ENCODE results near the gene ABCB11. TPM values are rescaled to one million over a fixed set of nuclear protein-coding genes. Genes with fewer than 3 reads are reported as not detected.

ABCB11 gene
- total and polyA plus RNA-seq, 10 donors = 0.03 to 0.32 (median 0.12) TPM; not detected in 3

GRCh38 chr2:169010633-169011460, 20.3 kb downstream of the ABCB11 start:
- Histone ChIP-seq H3K27ac (no peak overlapping the region), H3K36me3 (no peaks in the 10 kb centered on the region), H3K9me3 (no peaks in the 10 kb centered on the region), H3K4me1 (peaks cover 0 to 5% (median 0%) of the 10 kb centered on the region in 6 donors), H3K4me3 (no peak overlapping the region), H3K27me3 (replicated peaks in 1 of 7) (peaks cover 0 to 5% (median 0%) of the 10 kb centered on the region in 7 donors)
- DNase-seq = no peak
- intact Hi-C loops (cut with DNase I; ENCODE audit: low total_unique reads) = no loop called here
- TF ChIP-seq POLR2A (IDR thresholded peaks at IDR 0.05) (no peak), POLR2AphosphoS5 (IDR thresholded peaks at IDR 0.05) (no peak), CTCF (IDR thresholded peaks at IDR 0.05 in 8 of 11, conservative IDR thresholded peaks at IDR 0.05 in 3 of 11) (no peak)
- WGBS, 5 donors = 77 to 85% (median 82%) methylated on average over 8 of the region's 8 CpGs

GRCh38 chr2:169009865-169010579, 21.1 kb downstream of the ABCB11 start:
- intact Hi-C loops (cut with DNase I; ENCODE audit: low total_unique reads) = no loop called here
- H3K4me1 ChIP-seq = peaks cover 0 to 5% (median 0%) of the 10 kb centered on the region in 6 donors
- H3K4me3 ChIP-seq = no peak overlapping the region
- WGBS, 5 donors = 37 to 54% (median 42%) methylated on average over 3 of the region's 3 CpGs
- H3K36me3 ChIP-seq = no peaks in the 10 kb centered on the region
- no peaks in the 10 kb centered on the region for H3K9me3 ChIP-seq
- no peak for TF ChIP-seq POLR2A (IDR thresholded peaks at IDR 0.05)
- TF ChIP-seq POLR2AphosphoS5 (IDR thresholded peaks at IDR 0.05) = no peak
- no peak for TF ChIP-seq CTCF (IDR thresholded peaks at IDR 0.05 in 8 of 11, conservative IDR thresholded peaks at IDR 0.05 in 3 of 11)
- H3K27me3 ChIP-seq (replicated peaks in 1 of 7) = peaks cover 0 to 5% (median 0%) of the 10 kb centered on the region in 7 donors
- no peak overlapping the region for H3K27ac ChIP-seq
- DNase-seq = no peak

GRCh38 chr2:169007941-169008340, 23.2 kb downstream of the ABCB11 start:
- TF ChIP-seq POLR2AphosphoS5 (IDR thresholded peaks at IDR 0.05) (no peak), CTCF (IDR thresholded peaks at IDR 0.05 in 8 of 11, conservative IDR thresholded peaks at IDR 0.05 in 3 of 11) (no peak), POLR2A (IDR thresholded peaks at IDR 0.05) (no peak)
- Histone ChIP-seq H3K36me3 (no peaks in the 10 kb centered on the region), H3K9me3 (no peaks in the 10 kb centered on the region), H3K27ac (no peak overlapping the region), H3K4me3 (no peak overlapping the region), H3K4me1 (peaks cover 0 to 5% (median 0%) of the 10 kb centered on the region in 6 donors), H3K27me3 (replicated peaks in 1 of 7) (peaks cover 0 to 7% (median 0%) of the 10 kb centered on the region in 7 donors)
- intact Hi-C loops (cut with DNase I; ENCODE audit: low total_unique reads) = no loop called here
- WGBS, 5 donors = 62 to 70% (median 69%) methylated on average over 2 of the region's 2 CpGs
- no peak for DNase-seq

GRCh38 chr2:169007356-169007755, 23.8 kb downstream of the ABCB11 start:
- TF ChIP-seq CTCF (IDR thresholded peaks at IDR 0.05 in 8 of 11, conservative IDR thresholded peaks at IDR 0.05 in 3 of 11) = no peak
- TF ChIP-seq POLR2A (IDR thresholded peaks at IDR 0.05) = no peak
- no peak for TF ChIP-seq POLR2AphosphoS5 (IDR thresholded peaks at IDR 0.05)

More at GRCh38 chr2:169007356-169007755, 23.8 kb downstream of the ABCB11 start:
- Histone ChIP-seq H3K9me3 (no peaks in the 10 kb centered on the region), H3K27ac (no peak overlapping the region), H3K36me3 (no peaks in the 10 kb centered on the region), H3K4me3 (no peak overlapping the region), H3K4me1 (peaks cover 0 to 5% (median 0%) of the 10 kb centered on the region in 6 donors), H3K27me3 (replicated peaks in 1 of 7) (peaks cover 0 to 7% (median 0%) of the 10 kb centered on the region in 7 donors)
- intact Hi-C loops (cut with DNase I; ENCODE audit: low total_unique reads) = no loop called here
- DNase-seq = no peak
- 59 to 78% (median 65%) methylated on average over 3 of the region's 3 CpGs for WGBS, 5 donors

Data from spleen (tissue), 11 donors.